GM12878 (cell line): ENCODE data around the gene VSX1. TPM values are rescaled to one million over a fixed set of nuclear protein-coding genes. Genes with fewer than 3 reads are reported as not detected.

Experiments
- ATAC-seq: fragments of 200-7000 bp; cut with Tn5 transposase; 3 replicates; pipeline ENCODE4 v1.9.1; 2020; ENCODE audit warnings: mild to moderate bottlenecking, moderate library complexity
- BruUV-seq: library from RNA; stranded (reverse); fragments of 400-500 nt; replicated peaks from 2 replicates; lab custom pipeline; 2021; lab: Mats Ljungman, UMichigan
- CTCF ChIA-PET: fragments of 300-600 bp; sonication (Branson Sonifier 250); formaldehyde crosslinking; extraction: SDS; loops from one replicate; lab custom pipeline; 2021; ENCODE audit warnings: inconsistent platforms; lab: Yijun Ruan, JAX
- POLR2A ChIA-PET: fragments of 350-600 bp; formaldehyde crosslinking; extraction: SDS; loops from one replicate; lab custom pipeline; 2021; ENCODE audit warnings: inconsistent platforms; lab: Charles Lee
- RAD21 ChIA-PET: fragments of 300-600 bp; sonication (Branson Sonifier 250); formaldehyde crosslinking; loops from one replicate; lab custom pipeline; 2023; ENCODE audit warnings: antibody characterized with exemption; ENCODE audit not compliant: unreplicated experiment; lab: Charles Lee
- SMC1A ChIA-PET: fragments of 300-600 bp; sonication (Branson Sonifier 250); formaldehyde crosslinking; loops from one replicate; lab custom pipeline; 2023; ENCODE audit not compliant: unreplicated experiment, uncharacterized antibody; lab: Charles Lee
- DNase-seq: peaks from one replicate; pipeline ENCODE4 v3.0.0-alpha.2; 2011; ENCODE audit warnings: low read depth, low spot score
- FAIRE-seq: peaks from 3 replicates; lab custom pipeline; 2011; peaks lifted over from hg19 to GRCh38; lab: Jason Lieb, UNC
- H2AFZ ChIP-seq: 2 replicates; pipeline ENCODE4 v1.6.0; 2011; ENCODE audit warnings: low read depth, low read length, control low read depth; ENCODE audit not compliant: control insufficient read depth
- H3K27ac ChIP-seq: 2 replicates; pipeline ENCODE4 v1.5.1; 2011; ENCODE audit warnings: control low read depth; ENCODE audit not compliant: control insufficient read depth, insufficient read depth
- H3K27me3 ChIP-seq, 2 experiments: replicated peaks in 1 of 2; 2 replicates each; pipeline versions ENCODE4 v1.6.0 to v1.6.1; 2011; ENCODE audit warnings: low read length in 1 of 2; ENCODE audit not compliant: control insufficient read depth in 2 of 2, insufficient read depth in 2 of 2
- H3K36me3 ChIP-seq, 2 experiments: 2 replicates each; pipeline ENCODE4 v1.5.1; 2011; ENCODE audit warnings: low read length in 1 of 2; ENCODE audit not compliant: control insufficient read depth in 2 of 2, insufficient read depth in 2 of 2
- H3K4me1 ChIP-seq: 2 replicates; pipeline ENCODE4 v1.6.1; 2011; ENCODE audit warnings: mild to moderate bottlenecking, low read length, moderate library complexity, mixed read lengths; ENCODE audit not compliant: control insufficient read depth, insufficient read depth
- H3K4me2 ChIP-seq: 2 replicates; pipeline ENCODE4 v1.6.0; 2011; ENCODE audit warnings: control low read depth; ENCODE audit not compliant: control insufficient read depth, insufficient read depth
- H3K4me3 ChIP-seq: fragments of 200-600 bp; sonication (generic); 2 replicates; pipeline ENCODE4 v1.5.1; 2016
- H3K79me2 ChIP-seq: 2 replicates; pipeline ENCODE4 v1.6.0; 2011; ENCODE audit warnings: low read length; ENCODE audit not compliant: control insufficient read depth, insufficient read depth
- H3K9ac ChIP-seq: 2 replicates; pipeline ENCODE4 v1.8.0; 2011; ENCODE audit warnings: low read length, control low read depth, mixed read lengths; ENCODE audit not compliant: control insufficient read depth, insufficient read depth
- H3K9me3 ChIP-seq: replicated peaks from 3 replicates; pipeline ENCODE4 v1.5.1; 2011; ENCODE audit warnings: mild to moderate bottlenecking, low read length; ENCODE audit not compliant: control insufficient read depth, insufficient read depth
- H4K20me1 ChIP-seq: 2 replicates; pipeline ENCODE4 v1.6.0; 2011; ENCODE audit not compliant: control insufficient read depth, insufficient read depth
- ASH2L ChIP-seq: fragments of 300-600, 200-600 bp; sonication (generic); IDR thresholded peaks from 2 replicates; pipeline ENCODE4 v1.6.1; 2017; ENCODE audit warnings: low read depth, mild to moderate bottlenecking, borderline replicate concordance
- BHLHE40 ChIP-seq, 2 experiments: fragments of 450-650 bp in 1 of 2; IDR thresholded peaks; 2 replicates each; pipeline ENCODE4 v1.6.1; 2011 to 2017; ENCODE audit warnings: low read depth in 2 of 2, borderline replicate concordance in 1 of 2, improper control_type of control experiment in 1 of 2, low read length in 1 of 2, mild to moderate bottlenecking in 1 of 2
- CBX5 ChIP-seq: sonication (generic); IDR thresholded peaks from 2 replicates; pipeline ENCODE4 v1.6.1; 2016; ENCODE audit warnings: low read depth, moderate library complexity, mild to moderate bottlenecking, inconsistent platforms
- CHD4 ChIP-seq: fragments of 200-600 bp; sonication (generic); IDR thresholded peaks from 2 replicates; pipeline ENCODE4 v1.6.1; 2016; ENCODE audit warnings: mild to moderate bottlenecking
- FOXK2 ChIP-seq: fragments of 450-650 bp; IDR thresholded peaks from 2 replicates; pipeline ENCODE4 v1.6.1; 2017; ENCODE audit warnings: mild to moderate bottlenecking, moderate library complexity
- MEF2A ChIP-seq: IDR thresholded peaks from 2 replicates; pipeline ENCODE4 v1.6.1; 2011; ENCODE audit warnings: low read depth, mild to moderate bottlenecking, low read length, moderate library complexity; ENCODE audit not compliant: insufficient read depth
- MEF2B ChIP-seq: fragments of 450-650 bp; IDR thresholded peaks from 2 replicates; pipeline ENCODE4 v1.6.1; 2018; ENCODE audit warnings: mild to moderate bottlenecking, moderate library complexity; ENCODE audit not compliant: partially characterized antibody, poor library complexity, severe bottlenecking
- NFYA ChIP-seq: IDR thresholded peaks from 2 replicates; pipeline ENCODE4 v1.6.1; 2011; ENCODE audit warnings: low read depth, mild to moderate bottlenecking, low read length, improper control_type of control experiment, borderline replicate concordance
- POLR2A ChIP-seq: IDR thresholded peaks from 2 replicates; pipeline ENCODE4 v1.6.1; 2011; ENCODE audit warnings: low read depth, mild to moderate bottlenecking, low read length
- SPI1 ChIP-seq: IDR thresholded peaks from 2 replicates; pipeline ENCODE4 v1.6.1; 2011; ENCODE audit warnings: low read depth, mild to moderate bottlenecking, low read length, moderate library complexity, borderline replicate concordance; ENCODE audit not compliant: insufficient read depth
- SUZ12 ChIP-seq: fragments of 200-600 bp; sonication (generic); IDR thresholded peaks from one replicate; pipeline ENCODE4 v1.6.1; 2018; ENCODE audit warnings: antibody characterized with exemption, mild to moderate bottlenecking; ENCODE audit not compliant: unreplicated experiment
- ZBED1 ChIP-seq: IDR thresholded peaks from 2 replicates; pipeline ENCODE4 v1.6.1; 2016; ENCODE audit warnings: borderline replicate concordance
- ZNF274 ChIP-seq: IDR thresholded peaks from one replicate; pipeline ENCODE4 v1.8.0; 2011; ENCODE audit not compliant: insufficient read length, insufficient read depth
- WGBS: methylation state at CpG from one replicate; pipeline ENCODE4 v1.1.6; 2016; ENCODE audit warnings: low lambda C conversion rate; ENCODE audit not compliant: insufficient replicate concordance, insufficient coverage; ENCODE audit errors: missing lambda C conversion rate; 5-methylcytosine and 5-hydroxymethylcytosine counted together
- in situ Hi-C: fragments of 300-500 bp; cut with MboI; formaldehyde crosslinking; loops from 9 replicates; pipeline ENCODE4 v1.14.3; 2018; ENCODE audit warnings: mixed read lengths
- intact Hi-C: fragments of 100-400 bp; cut with micrococcal nuclease; formaldehyde crosslinking; loops from one replicate; pipeline ENCODE4 v1.14.2; 2022; ENCODE audit not compliant: unreplicated experiment
- polyA plus RNA-seq, 11 experiments: library from polyadenylated mRNA; depleted of rRNA in 4 of 11; unstranded in 6 of 11; stranded (reverse) in 5 of 11; fragments of >200 nt; fragmentation: Nextera tagmentation in 4 of 11; fragmentation: Illumina TruSeq in 1 of 11; extraction: Ambion mirVana in 4 of 11; extraction: Trizol in 1 of 11; gene quantifications; 1 replicate in 1 of 11; 2 replicates in 10 of 11; pipeline versions ENCODE4 v1.2.1 to v1.2.3, GENCODE V29; 2011 to 2016; ENCODE audit warnings: inconsistent platforms in 2 of 11, missing spikeins in 2 of 11, low read depth in 1 of 11
- total RNA-seq, 4 experiments: library from RNA; depleted of rRNA in 3 of 4; stranded (reverse); fragments of >200 nt in 3 of 4; fragmentation: Illumina TruSeq in 1 of 4; extraction: Trizol in 1 of 4; gene quantifications; 2 replicates each; pipeline versions ENCODE4 v1.2.1 to v1.2.3, GENCODE V29; 2013 to 2021
- TF ChIP-seq, protein P1 (sequence below), 3 experiments: IDR thresholded peaks in 2 of 3; conservative IDR thresholded peaks in 1 of 3; 2 replicates each; pipeline ENCODE4 v1.5.1; 2011; ENCODE audit warnings: low read depth in 3 of 3, low read length in 3 of 3, mild to moderate bottlenecking in 3 of 3, control low read depth in 2 of 3, moderate library complexity in 2 of 3, inconsistent platforms in 1 of 3, mixed read lengths in 1 of 3; ENCODE audit not compliant: control insufficient read depth in 2 of 3, insufficient read depth in 1 of 3; ENCODE audit errors: extremely low read depth in 1 of 3

VSX1 gene
- total and polyA plus RNA-seq, 10 of the 15 experiments (the other 5 are each of a cell fraction or from before 2014, with no cell fraction given): 0.05 TPM; not detected in 9

DNA sequence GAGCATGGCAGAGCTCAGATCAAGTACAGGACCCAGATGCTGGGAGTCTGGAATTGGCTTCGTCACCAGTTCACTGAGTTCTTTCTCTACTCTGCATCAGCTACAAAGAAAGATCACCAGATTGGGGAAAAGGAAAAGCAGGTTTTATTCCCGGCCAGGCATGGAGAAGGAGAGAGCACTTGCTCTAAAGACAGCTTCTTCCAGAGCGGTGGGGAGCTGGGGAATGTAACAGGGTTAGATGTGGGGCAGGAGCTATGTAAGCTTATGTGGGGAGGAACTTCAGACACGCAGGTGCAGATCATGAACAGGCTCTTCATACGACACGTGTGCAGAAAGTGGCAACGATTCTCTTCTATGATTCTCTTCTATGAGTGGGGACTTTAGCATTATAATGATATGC is 19.1 kb downstream of the VSX1 start:
- no peak for ATAC-seq

More for the DNA sequence above, 19.1 kb downstream of the VSX1 start:
- H3K9me3 ChIP-seq: no peaks in the 10 kb centered on the region
- in situ Hi-C loops: loop anchor here (5.0 to 25.0 kb wide), 3 partner anchors 71 to 1701 kb away; partner anchors contain the start of genes APMAP, GZF1 and NXT1
- DNase-seq: no peak
- TF ChIP-seq NFYA (no peak), POLR2A (no peak), SUZ12 (no peak), BHLHE40 (IDR thresholded peaks at IDR 0.05; ENCODE audit: borderline replicate concordance in 1 of 2, low read depth in 2 of 2, low read length in 1 of 2) (no peak), ZNF274 (no peak), ASH2L (no peak), MEF2A (no peak), MEF2B (no peak), CBX5 (no peak), FOXK2 (no peak), CHD4 (no peak), ZBED1 (no peak), SPI1 (no peak)
- TF ChIP-seq, protein P1, sequence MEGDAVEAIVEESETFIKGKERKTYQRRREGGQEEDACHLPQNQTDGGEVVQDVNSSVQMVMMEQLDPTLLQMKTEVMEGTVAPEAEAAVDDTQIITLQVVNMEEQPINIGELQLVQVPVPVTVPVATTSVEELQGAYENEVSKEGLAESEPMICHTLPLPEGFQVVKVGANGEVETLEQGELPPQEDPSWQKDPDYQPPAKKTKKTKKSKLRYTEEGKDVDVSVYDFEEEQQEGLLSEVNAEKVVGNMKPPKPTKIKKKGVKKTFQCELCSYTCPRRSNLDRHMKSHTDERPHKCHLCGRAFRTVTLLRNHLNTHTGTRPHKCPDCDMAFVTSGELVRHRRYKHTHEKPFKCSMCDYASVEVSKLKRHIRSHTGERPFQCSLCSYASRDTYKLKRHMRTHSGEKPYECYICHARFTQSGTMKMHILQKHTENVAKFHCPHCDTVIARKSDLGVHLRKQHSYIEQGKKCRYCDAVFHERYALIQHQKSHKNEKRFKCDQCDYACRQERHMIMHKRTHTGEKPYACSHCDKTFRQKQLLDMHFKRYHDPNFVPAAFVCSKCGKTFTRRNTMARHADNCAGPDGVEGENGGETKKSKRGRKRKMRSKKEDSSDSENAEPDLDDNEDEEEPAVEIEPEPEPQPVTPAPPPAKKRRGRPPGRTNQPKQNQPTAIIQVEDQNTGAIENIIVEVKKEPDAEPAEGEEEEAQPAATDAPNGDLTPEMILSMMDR (IDR thresholded peaks at IDR 0.05 in 2 of 3, conservative IDR thresholded peaks at IDR 0.05 in 1 of 3; ENCODE audit: control insufficient read depth in 2 of 3, extremely low read depth in 1 of 3, insufficient read depth in 1 of 3, low read depth in 3 of 3, low read length in 3 of 3): no peak
- H2AFZ ChIP-seq: no peak overlapping the region
- H3K27me3 ChIP-seq: peaks cover 0 to 4% of the 10 kb centered on the region in 2 experiments; a peak in 2 of 4 replicates
- no peak overlapping the region for H3K9ac ChIP-seq
- H3K4me3 ChIP-seq: no peak overlapping the region
- WGBS: 34% methylated on average over 7 of the region's 7 CpGs
- ChIA-PET RAD21 (interaction anchor here (0.8 to 9.2 kb wide), 4 partner anchors 9 to 116 kb away, joined by 3 to 87 read pairs (median 5); partner anchors contain the start of gene APMAP), SMC1A (interaction anchor here (0.7 to 6.4 kb wide), 12 partner anchors 8 to 345 kb away, joined by 3 to 116 read pairs (median 3); partner anchors contain the start of genes APMAP and GINS1), CTCF (interaction anchor here (1.1 to 12.6 kb wide), 7 partner anchors 11 to 336 kb away, joined by 3 to 244 read pairs (median 4); partner anchors contain the start of gene APMAP), POLR2A (no interaction called here)
- H3K4me2 ChIP-seq: no peak overlapping the region
- no peaks in the 10 kb centered on the region for H3K36me3 ChIP-seq
- H3K4me1 ChIP-seq: peaks cover 11% of the 10 kb centered on the region
- no peak for FAIRE-seq
- intact Hi-C loops: no loop called here
- no peaks in the 10 kb centered on the region for H4K20me1 ChIP-seq
- BruUV-seq: no TSS peak
- H3K27ac ChIP-seq: no peak overlapping the region
- H3K79me2 ChIP-seq: no peaks in the 10 kb centered on the region
